Psoas muscle (tissue), 8 donors: ENCODE results near the gene GPRASP3. TPM values are rescaled to one million over a fixed set of nuclear protein-coding genes. Genes with fewer than 3 reads are reported as not detected.
A peak's percentile ranks its signal among the peaks of the same experiment; 100 is the strongest.

ENCODE experiments used
- ATAC-seq, 4 donors: fragments of 200-7000 bp; cut with Tn5 transposase; one replicate each; pipeline ENCODE4 v1.9.1; 2020; ENCODE audit warnings: moderate library complexity in 3 of 4, mild to moderate bottlenecking in 2 of 4
- DNase-seq, 2 donors: peaks; one replicate each; pipeline ENCODE4 v3.0.0-alpha.2; 2020
- H3K27ac ChIP-seq: fragments of 200-600 bp; one replicate; pipeline ENCODE4 v1.8.0; 2022
- H3K27me3 ChIP-seq, 3 donors: fragments of 200-600 bp in 1 of 3; one replicate each; pipeline versions ENCODE4 v1.6.1 to v1.8.0; 2013 to 2022; ENCODE audit warnings: low read length in 2 of 3, mild to moderate bottlenecking in 2 of 3, moderate library complexity in 1 of 3; ENCODE audit not compliant: insufficient read depth in 3 of 3
- H3K36me3 ChIP-seq, 2 donors: fragments of 200-600 bp in 1 of 2; one replicate each; pipeline versions ENCODE4 v1.6.1 to v1.8.0; 2013 to 2022; ENCODE audit warnings: low read depth in 1 of 2, mild to moderate bottlenecking in 1 of 2, moderate library complexity in 1 of 2; ENCODE audit not compliant: insufficient read depth in 1 of 2
- H3K4me1 ChIP-seq: fragments of 200-600 bp; one replicate; pipeline ENCODE4 v1.8.0; 2022
- H3K4me3 ChIP-seq: fragments of 200-600 bp; one replicate; pipeline ENCODE4 v1.8.0; 2022; ENCODE audit warnings: mild to moderate bottlenecking
- H3K9me3 ChIP-seq: fragments of 200-600 bp; one replicate; pipeline ENCODE4 v1.8.0; 2022
- WGBS, 3 donors: extraction: QIAGEN DNeasy Blood & Tissue Kit; methylation state at CpG; one replicate each; pipeline versions ENCODE4 v1.1.6 to v1.1.7; 2013; 5-methylcytosine and 5-hydroxymethylcytosine counted together
- intact Hi-C, 2 donors: fragments of 100-400 bp; cut with DNase I; formaldehyde crosslinking; loops; one replicate each; pipeline versions ENCODE4 v1.11.0 to v1.14.2; 2022
- polyA plus RNA-seq, 3 donors: library from polyadenylated mRNA; stranded (reverse); fragments of 200-250 nt; gene quantifications; one replicate each; pipeline ENCODE4 v1.2.3, GENCODE V29; 2013
- total RNA-seq, 4 donors: library from RNA; stranded (reverse); fragmentation: NEBNext Ultra II Directional in 2 of 4; extraction: Animal tissue kit (Norgen Biotek cat#: 25700) in 2 of 4; gene quantifications; one replicate each; pipeline versions ENCODE4 v1.2.1 to v1.2.4, GENCODE V29; 2021 to 2023
- TF ChIP-seq, protein P1 (sequence below): fragments of 200-600 bp; IDR thresholded peaks from one replicate; pipeline ENCODE4 v1.8.0; 2022; ENCODE audit warnings: antibody characterized with exemption
- donor health status: healthy with polysubstance abuse.
- donor health status: DM: no; HTN: no; CAD: no; lungs with moderate emphysema.
- donor health status: Bipolar disorder and iron deficiency.
- donor health status: healthy.
- donor health status: DM: yes; HTN: yes; CAD: no.
- donor health status: DM: no; HTN: no; CAD: no.
- donor health status: DM: no; HTN: no; CAD: no.
- donor health status: DM: yes; HTN: yes; CAD: no.

GPRASP3 gene
- total and polyA plus RNA-seq, 7 donors: 0.52 to 6.2 (median 2.3) TPM

DNA sequence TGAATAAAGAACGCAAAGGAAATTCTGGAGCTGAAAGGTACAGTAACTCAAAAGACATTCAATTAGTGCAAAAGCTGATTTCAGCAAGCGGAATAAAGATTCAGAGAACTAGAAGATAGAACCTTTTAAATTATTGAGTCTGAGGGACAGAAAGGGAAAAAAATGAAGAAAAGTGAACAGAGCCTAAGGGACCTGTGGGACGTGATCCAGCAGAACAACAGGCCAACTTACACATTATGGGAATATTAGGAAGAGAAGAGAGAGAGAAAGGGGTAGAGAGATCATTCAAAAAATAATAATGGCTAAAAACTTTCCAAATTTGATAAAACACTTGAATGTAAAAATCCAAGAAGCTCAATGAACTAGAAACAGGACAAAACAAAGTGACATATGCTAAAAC lies 25.8 kb upstream of the GPRASP3 start:
- no peaks in the 10 kb centered on the region for H3K27me3 ChIP-seq
- no peak overlapping the region for H3K4me3 ChIP-seq
- WGBS, 3 donors: 71 to 97% (median 92%) methylated on average over 3 of the region's 3 CpGs
- no peaks in the 10 kb centered on the region for H3K9me3 ChIP-seq
- intact Hi-C loops: no loop called here
- TF ChIP-seq, protein P1, sequence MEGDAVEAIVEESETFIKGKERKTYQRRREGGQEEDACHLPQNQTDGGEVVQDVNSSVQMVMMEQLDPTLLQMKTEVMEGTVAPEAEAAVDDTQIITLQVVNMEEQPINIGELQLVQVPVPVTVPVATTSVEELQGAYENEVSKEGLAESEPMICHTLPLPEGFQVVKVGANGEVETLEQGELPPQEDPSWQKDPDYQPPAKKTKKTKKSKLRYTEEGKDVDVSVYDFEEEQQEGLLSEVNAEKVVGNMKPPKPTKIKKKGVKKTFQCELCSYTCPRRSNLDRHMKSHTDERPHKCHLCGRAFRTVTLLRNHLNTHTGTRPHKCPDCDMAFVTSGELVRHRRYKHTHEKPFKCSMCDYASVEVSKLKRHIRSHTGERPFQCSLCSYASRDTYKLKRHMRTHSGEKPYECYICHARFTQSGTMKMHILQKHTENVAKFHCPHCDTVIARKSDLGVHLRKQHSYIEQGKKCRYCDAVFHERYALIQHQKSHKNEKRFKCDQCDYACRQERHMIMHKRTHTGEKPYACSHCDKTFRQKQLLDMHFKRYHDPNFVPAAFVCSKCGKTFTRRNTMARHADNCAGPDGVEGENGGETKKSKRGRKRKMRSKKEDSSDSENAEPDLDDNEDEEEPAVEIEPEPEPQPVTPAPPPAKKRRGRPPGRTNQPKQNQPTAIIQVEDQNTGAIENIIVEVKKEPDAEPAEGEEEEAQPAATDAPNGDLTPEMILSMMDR: no peak
- no peaks in the 10 kb centered on the region for H3K4me1 ChIP-seq
- no peaks in the 10 kb centered on the region for H3K36me3 ChIP-seq
- no peak overlapping the region for H3K27ac ChIP-seq
- ATAC-seq (no peak), DNase-seq (no peak)

DNA sequence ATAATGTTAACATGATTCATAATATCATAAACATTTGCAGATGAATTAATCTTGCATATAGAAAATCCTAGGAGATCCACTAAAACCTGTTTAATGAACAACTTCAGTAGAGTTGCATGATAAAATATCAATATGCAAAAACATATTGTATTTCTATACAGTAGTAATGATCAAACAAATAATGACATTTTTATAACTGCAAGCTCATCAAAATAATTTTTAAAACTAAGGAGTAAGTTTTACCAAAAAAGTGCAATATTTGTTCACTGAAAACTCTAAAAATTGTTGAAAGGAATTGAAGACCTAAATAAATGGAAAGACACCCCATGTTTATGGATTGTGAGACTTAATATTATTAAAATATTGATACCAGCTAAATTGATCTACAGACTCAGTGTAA lies 24.2 kb upstream of the GPRASP3 start:
- ATAC-seq (no peak), DNase-seq (no peak)
- Histone ChIP-seq H3K4me1 (no peaks in the 10 kb centered on the region), H3K27ac (no peak overlapping the region), H3K36me3 (no peaks in the 10 kb centered on the region), H3K4me3 (no peak overlapping the region), H3K27me3 (no peaks in the 10 kb centered on the region), H3K9me3 (no peaks in the 10 kb centered on the region)
- TF ChIP-seq, protein P1: no peak
- intact Hi-C loops: no loop called here

DNA sequence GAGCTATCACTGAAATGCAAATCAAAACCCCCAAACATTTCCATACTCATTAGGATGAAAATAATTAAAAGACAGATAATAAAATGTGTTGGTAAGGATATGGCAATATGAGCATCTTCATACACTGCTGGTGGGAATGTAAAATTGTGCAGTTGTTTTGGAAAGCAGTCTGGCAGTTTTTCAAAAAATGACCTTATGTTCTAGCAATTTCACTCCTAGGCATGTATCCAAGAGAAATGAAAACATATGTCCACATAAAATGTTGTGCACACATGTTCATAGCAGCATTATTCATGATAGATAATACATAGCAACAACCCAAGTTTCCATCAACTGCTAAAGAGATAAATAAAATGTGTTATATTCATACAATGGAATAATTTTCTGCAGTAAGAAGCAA lies 23.0 kb upstream of the GPRASP3 start:
- Histone ChIP-seq H3K4me1 (no peaks in the 10 kb centered on the region), H3K27ac (no peak overlapping the region), H3K4me3 (no peak overlapping the region), H3K27me3 (no peaks in the 10 kb centered on the region), H3K9me3 (no peaks in the 10 kb centered on the region), H3K36me3 (no peaks in the 10 kb centered on the region)
- DNase-seq (no peak), ATAC-seq (no peak)
- TF ChIP-seq, protein P1: no peak
- intact Hi-C loops: no loop called here

DNA sequence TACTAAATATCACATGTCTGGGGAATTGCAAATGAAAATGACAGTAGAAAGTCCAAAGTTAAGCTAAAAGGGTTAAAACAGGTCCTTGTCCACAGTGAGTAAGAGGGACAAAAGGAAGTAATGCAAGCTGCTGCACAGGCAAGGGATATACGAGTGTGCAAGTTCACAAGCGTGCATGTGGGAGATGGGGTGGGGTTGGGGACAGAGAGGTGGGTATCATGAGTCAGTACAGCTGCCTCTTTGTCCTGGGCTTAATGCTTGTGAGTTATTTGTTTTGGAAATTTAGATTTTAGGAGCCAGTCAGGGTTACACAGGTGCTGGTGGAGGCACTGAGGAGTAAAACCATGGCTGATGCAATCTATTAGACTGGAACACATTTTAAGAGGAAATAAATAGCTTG lies 11.6 kb upstream of the GPRASP3 start:
- no peaks in the 10 kb centered on the region for H3K36me3 ChIP-seq
- no peak overlapping the region for H3K27ac ChIP-seq
- ATAC-seq (no peak), DNase-seq (no peak)
- TF ChIP-seq, protein P1: no peak
- peaks cover 0 to 13% (median 0%) of the 10 kb centered on the region in 3 donors for H3K27me3 ChIP-seq
- WGBS, 3 donors: 42 to 67% (median 54%) methylated on average over 2 of the region's 2 CpGs
- H3K9me3 ChIP-seq: peaks cover under 1% of the 10 kb centered on the region
- H3K4me1 ChIP-seq: no peaks in the 10 kb centered on the region
- intact Hi-C loops: no loop called here
- no peak overlapping the region for H3K4me3 ChIP-seq

DNA sequence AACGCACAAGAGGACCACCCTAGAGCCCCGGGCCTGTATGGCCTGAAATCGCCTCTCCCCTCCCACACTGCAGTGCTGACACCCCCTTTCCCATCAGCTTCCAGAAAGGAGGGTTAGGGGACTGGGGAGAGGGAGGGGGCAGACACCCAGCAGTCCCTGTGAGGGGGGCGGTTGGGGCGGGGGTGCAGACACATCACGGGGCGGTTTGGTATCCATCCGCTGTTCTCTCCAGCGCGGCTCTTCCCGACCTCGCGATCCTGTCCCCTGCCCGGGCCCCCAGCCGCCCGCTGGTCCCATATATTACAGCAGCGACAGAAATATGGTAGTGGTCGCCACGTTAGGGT lies 8.7 kb upstream of the GPRASP3 start:
- no peak overlapping the region for H3K27ac ChIP-seq

More for the DNA sequence above, 8.7 kb upstream of the GPRASP3 start:
- Histone ChIP-seq H3K36me3 (no peaks in the 10 kb centered on the region), H3K27me3 (peaks cover 0 to 15% (median 0%) of the 10 kb centered on the region in 3 donors), H3K9me3 (no peaks in the 10 kb centered on the region), H3K4me3 (peak overlapping the region; percentile 74), H3K4me1 (no peaks in the 10 kb centered on the region)
- DNase-seq (no peak), ATAC-seq (peak in 2 of 4 donors; percentile 2 to 19)
- 6 to 30% (median 7%) methylated on average over 3 to 19 of the region's 19 CpGs for WGBS, 3 donors
- intact Hi-C loops: loop anchor here in 1 of 2 donors (10.0 kb wide), 1 partner anchor 107 kb away; no protein-coding TSS in a partner anchor
- TF ChIP-seq, protein P1: no peak
